HG03025 (cell line): ENCODE results near the gene ARL8A.
"Not testable (repeated sequence)": the region's sequence is repeated elsewhere in the genome, so short reads cannot be mapped to it uniquely, and the experiment has no call there.

Experiments
- ATAC-seq: cut with Tn5 transposase; IDR thresholded peaks from one replicate; pipeline ENCODE4 v1.9.1; 2021; ENCODE audit warnings: mild to moderate bottlenecking, moderate library complexity; ENCODE audit not compliant: unreplicated experiment, low FRiP score

Gene ARL8A

GRCh38 chr1:202122639-202123335, 21.8 kb downstream of the ARL8A start, which contains the start of gene GPR37L1:
GPR37L1 (plus strand) TSS chr1:202122917; CDS start chr1:202122964, 47 bp downstream.
- ATAC-seq, result no peak

- ATAC-seq, result no peak
These were observed 23.5 kb downstream of the ARL8A start for GRCh38 chr1:202121006-202121405.

GRCh38 chr1:202117898-202118371, 26.6 kb downstream of the ARL8A start:
- no peak for ATAC-seq

GRCh38 chr1:202116287-202116686, 28.2 kb downstream of the ARL8A start:
- no peak for ATAC-seq

- no peak for ATAC-seq
These were observed 30.7 kb downstream of the ARL8A start for GRCh38 chr1:202113690-202114300.

- ATAC-seq, result no peak
These were observed 31.5 kb downstream of the ARL8A start for GRCh38 chr1:202112859-202113689.

GRCh38 chr1:202111589-202111988, 32.9 kb downstream of the ARL8A start:
- ATAC-seq, result not testable (repeated sequence)

- ATAC-seq, result no peak
These were observed 33.6 kb downstream of the ARL8A start for GRCh38 chr1:202110977-202111376.

- no peak for ATAC-seq
These were observed 36.5 kb downstream of the ARL8A start for GRCh38 chr1:202107801-202108731.

- no peak for ATAC-seq
These were observed 37.2 kb downstream of the ARL8A start for GRCh38 chr1:202107321-202107761.

GRCh38 chr1:202106340-202107254, 37.9 kb downstream of the ARL8A start:
- ATAC-seq, result no peak

- no peak for ATAC-seq
These were observed 38.8 kb downstream of the ARL8A start for GRCh38 chr1:202105571-202106339.

GRCh38 chr1:202104073-202104472, 40.5 kb downstream of the ARL8A start:
- ATAC-seq, result no peak

GRCh38 chr1:202101184-202101583, 43.4 kb downstream of the ARL8A start:
- ATAC-seq, result no peak

- no peak for ATAC-seq
These were observed 50.7 kb downstream of the ARL8A start for GRCh38 chr1:202093858-202094257.

- no peak for ATAC-seq
These were observed 53.5 kb downstream of the ARL8A start for GRCh38 chr1:202090994-202091393.

- ATAC-seq, result no peak
These were observed 56.3 kb downstream of the ARL8A start for GRCh38 chr1:202088206-202088605.
